ENCODE data around the gene TMBIM4. TPM values are rescaled to one million over a fixed set of nuclear protein-coding genes. Genes with fewer than 3 reads are reported as not detected.

The TMBIM4 gene
- total RNA-seq, 1 experiment from 2014 or later: 51.1 TPM

DNA sequence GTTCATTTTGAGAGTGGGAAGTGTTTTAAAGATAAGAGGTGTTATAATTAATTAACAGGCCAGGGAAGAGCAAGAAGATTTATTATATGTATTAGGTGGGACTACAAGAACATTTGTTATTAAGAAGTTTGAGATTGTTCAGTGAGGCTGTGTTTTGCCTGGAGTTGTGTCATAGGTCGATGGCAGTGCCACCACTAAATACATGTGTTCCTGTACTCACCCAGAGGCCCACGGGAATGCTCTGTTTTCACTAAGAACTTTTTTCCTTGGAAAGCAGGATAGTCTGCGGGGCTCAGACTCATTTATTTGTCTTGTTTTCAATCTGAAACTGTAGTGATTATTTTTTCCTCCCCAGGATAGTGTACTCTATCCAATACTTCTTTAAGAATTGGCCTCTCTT, 29.3 kb upstream of the TMBIM4 start:
- no peak overlapping the region for H3K27ac ChIP-seq (ENCODE audit: low read depth, low read length)
- no peaks in the 10 kb centered on the region for H3K4me1 ChIP-seq (ENCODE audit: control insufficient read depth in 1 of 2, insufficient read depth in 2 of 2, low read length in 2 of 2)
- H4K20me1 ChIP-seq (ENCODE audit: insufficient read depth): no peaks in the 10 kb centered on the region
- intact Hi-C loops (cut with micrococcal nuclease): no loop called here
- DNase-seq (ENCODE audit: low read depth, low spot score): no peak
- H3K36me3 ChIP-seq (ENCODE audit: control insufficient read depth in 1 of 2, insufficient read depth in 2 of 2, low read length in 2 of 2): no peaks in the 10 kb centered on the region
- POLR2A ChIA-PET: no interaction called here
- CTCF ChIA-PET: no interaction called here
- no peak for ATAC-seq
- no peaks in the 10 kb centered on the region for H3K79me2 ChIP-seq (ENCODE audit: insufficient read depth, low read length)
- no peaks in the 10 kb centered on the region for H3K27me3 ChIP-seq (ENCODE audit: insufficient read depth, low read length)
- no peak overlapping the region for H2AFZ ChIP-seq (ENCODE audit: low read depth, low read length, poor library complexity, severe bottlenecking)
- no peak overlapping the region for H3K4me2 ChIP-seq (ENCODE audit: low read length)
- no peak overlapping the region for H3K4me3 ChIP-seq (replicated peaks in 1 of 2; ENCODE audit: low read depth in 1 of 2, low read length in 2 of 2)
- TF ChIP-seq FOSL1 (IDR thresholded peaks at IDR 0.05; ENCODE audit: low read depth): no peak
- RAD21 ChIA-PET (ENCODE audit: low non-redundant PET in 1 of 2, low total read pairs in 2 of 2, uncharacterized antibody in 2 of 2, unreplicated experiment in 2 of 2): no interaction called here
- H3K9ac ChIP-seq (ENCODE audit: low read length): no peak overlapping the region
- H3K9me3 ChIP-seq (ENCODE audit: control insufficient read depth in 1 of 2, insufficient read depth in 1 of 2, low read depth in 1 of 2, low read length in 2 of 2): peaks cover 6 to 9% of the 10 kb centered on the region in 2 experiments; a peak in 2 of 4 replicates
- BruUV-seq (replicated peaks): no TSS peak
- H3K9me2 ChIP-seq (ENCODE audit: insufficient read depth): no peaks in the 10 kb centered on the region

GRCh38 chr12:66197495-66197921, 27.7 kb upstream of the TMBIM4 start:
- ChIA-PET RAD21 (ENCODE audit: low non-redundant PET in 1 of 2, low total read pairs in 2 of 2, uncharacterized antibody in 2 of 2, unreplicated experiment in 2 of 2) (no interaction called here), POLR2A (interaction anchor here (0.7 to 2.2 kb wide), 2 partner anchors 28 to 586 kb away, joined by 3 to 8 read pairs; partner anchors contain the start of gene TMBIM4), CTCF (interaction anchor here (1.1 kb wide), 1 partner anchor 28 kb away, joined by 5 read pairs; the partner anchor contains the start of gene TMBIM4)
- H3K4me1 ChIP-seq (ENCODE audit: control insufficient read depth in 1 of 2, insufficient read depth in 2 of 2, low read length in 2 of 2): no peaks in the 10 kb centered on the region
- H3K36me3 ChIP-seq (ENCODE audit: control insufficient read depth in 1 of 2, insufficient read depth in 2 of 2, low read length in 2 of 2): no peaks in the 10 kb centered on the region
- no peaks in the 10 kb centered on the region for H3K27me3 ChIP-seq (ENCODE audit: insufficient read depth, low read length)
- peaks cover 6 to 9% of the 10 kb centered on the region in 2 experiments; a peak in 2 of 4 replicates for H3K9me3 ChIP-seq (ENCODE audit: control insufficient read depth in 1 of 2, insufficient read depth in 1 of 2, low read depth in 1 of 2, low read length in 2 of 2)
- H2AFZ ChIP-seq (ENCODE audit: low read depth, low read length, poor library complexity, severe bottlenecking): no peak overlapping the region
- H3K4me2 ChIP-seq (ENCODE audit: low read length): no peak overlapping the region
- intact Hi-C loops (cut with micrococcal nuclease): no loop called here
- H3K9me2 ChIP-seq (ENCODE audit: insufficient read depth): no peaks in the 10 kb centered on the region
- no peak for DNase-seq (ENCODE audit: low read depth, low spot score)
- ATAC-seq: no peak
- no peak overlapping the region for H3K4me3 ChIP-seq (replicated peaks in 1 of 2; ENCODE audit: low read depth in 1 of 2, low read length in 2 of 2)
- H3K79me2 ChIP-seq (ENCODE audit: insufficient read depth, low read length): no peaks in the 10 kb centered on the region
- no peak for TF ChIP-seq CEBPB (IDR thresholded peaks at IDR 0.05; ENCODE audit: low read depth)
- no peak for TF ChIP-seq SRF (IDR thresholded peaks at IDR 0.05; ENCODE audit: low read depth)
- no peak for TF ChIP-seq ZNF274 (IDR thresholded peaks at IDR 0.05; ENCODE audit: low read depth, low read length)
- no peak for TF ChIP-seq RAD21 (IDR thresholded peaks at IDR 0.05; ENCODE audit: low read depth)
- no peak for TF ChIP-seq ELF1 (IDR thresholded peaks at IDR 0.05; ENCODE audit: borderline replicate concordance, low read depth)
- no peak for TF ChIP-seq POLR2AphosphoS5 (IDR thresholded peaks at IDR 0.05; ENCODE audit: low read depth, low read length)
- no peak for TF ChIP-seq EZH2 (IDR thresholded peaks at IDR 0.05)
- no peak for TF ChIP-seq ZFX (IDR thresholded peaks at IDR 0.05)
- TF ChIP-seq JUND (IDR thresholded peaks at IDR 0.05): no peak
- TF ChIP-seq FOSL1 (IDR thresholded peaks at IDR 0.05; ENCODE audit: low read depth): no peak
- no peak for TF ChIP-seq CBX3 (IDR thresholded peaks at IDR 0.05; ENCODE audit: low read depth)
- TF ChIP-seq EGR1 (IDR thresholded peaks at IDR 0.05; ENCODE audit: low read depth): no peak
- TF ChIP-seq CTCF (IDR thresholded peaks at IDR 0.05 in 2 of 3, conservative IDR thresholded peaks at IDR 0.05 in 1 of 3; ENCODE audit: borderline replicate concordance in 1 of 3, insufficient read depth in 1 of 3, low read depth in 2 of 3, low read length in 2 of 3): no peak
- H3K9ac ChIP-seq (ENCODE audit: low read length): no peak overlapping the region
- no peak overlapping the region for H3K27ac ChIP-seq (ENCODE audit: low read depth, low read length)
- BruUV-seq (replicated peaks): no TSS peak
- H4K20me1 ChIP-seq (ENCODE audit: insufficient read depth): no peaks in the 10 kb centered on the region
